Measurements from ENCODE around the gene CPT1C. TPM values are rescaled to one million over a fixed set of nuclear protein-coding genes. Genes with fewer than 3 reads are reported as not detected.

The CPT1C gene
- total RNA-seq, 1 experiment from 2014 or later = 2.0 TPM

- no peak overlapping the region for H3K4me3 ChIP-seq (ENCODE audit: low read depth, low read length)
- H3K9me3 ChIP-seq = peaks cover 8% of the 10 kb centered on the region
- no peaks in the 10 kb centered on the region for H3K9me3 Mint-ChIP-seq (ENCODE audit: unreplicated experiment)
- peaks cover 20% of the 10 kb centered on the region for H3K36me3 ChIP-seq (ENCODE audit: control insufficient read depth, insufficient read depth, low read length)
- peaks cover 95% of the 10 kb centered on the region for H3K36me3 Mint-ChIP-seq (ENCODE audit: insufficient read depth, unreplicated experiment)
- no TSS peak for BruUV-seq (replicated peaks)
- H3K4me3 Mint-ChIP-seq (ENCODE audit: unreplicated experiment) = no peak overlapping the region
- intact Hi-C loops (cut with micrococcal nuclease; ENCODE audit: unreplicated experiment) = no loop called here
- no peaks in the 10 kb centered on the region for H3K27me3 Mint-ChIP-seq (ENCODE audit: insufficient read depth, unreplicated experiment)
- no peak overlapping the region for H3K27ac Mint-ChIP-seq (ENCODE audit: unreplicated experiment)
- no peak for TF ChIP-seq CTCF (IDR thresholded peaks at IDR 0.05; ENCODE audit: insufficient read depth in 1 of 2, low read depth in 1 of 2, low read length in 1 of 2, severe bottlenecking in 1 of 2, unreplicated experiment in 1 of 2)
- H3K4me1 ChIP-seq = peaks cover 7% of the 10 kb centered on the region; the same call in 1 of the 2 replicates
- CTCF ChIA-PET = no interaction called here
- H3K4me1 Mint-ChIP-seq (ENCODE audit: low read depth, unreplicated experiment) = peaks cover 6% of the 10 kb centered on the region
- no peak for DNase-seq
- POLR2A ChIA-PET = interaction anchor here (1.0 kb wide), 1 partner anchor 18 kb away, joined by 6 read pairs; the partner anchor contains the start of gene SCAF1
- H3K27me3 ChIP-seq (replicated peaks; ENCODE audit: control insufficient read depth, insufficient read depth, low read length) = no peaks in the 10 kb centered on the region
These were observed 30.5 kb upstream of the CPT1C start for GRCh38 chr19:49660338-49660961.

GRCh38 chr19:49662011-49662410 is 28.9 kb upstream of the CPT1C start:
- Mint-ChIP-seq H3K27me3 (ENCODE audit: insufficient read depth, unreplicated experiment) (no peaks in the 10 kb centered on the region), H3K9me3 (ENCODE audit: unreplicated experiment) (no peaks in the 10 kb centered on the region), H3K4me3 (ENCODE audit: unreplicated experiment) (no peak overlapping the region), H3K36me3 (ENCODE audit: insufficient read depth, unreplicated experiment) (peaks cover 88% of the 10 kb centered on the region), H3K27ac (ENCODE audit: unreplicated experiment) (no peak overlapping the region), H3K4me1 (ENCODE audit: low read depth, unreplicated experiment) (peaks cover 14% of the 10 kb centered on the region)
- Histone ChIP-seq H3K9me3 (peaks cover 8% of the 10 kb centered on the region), H3K27me3 (replicated peaks; ENCODE audit: control insufficient read depth, insufficient read depth, low read length) (no peaks in the 10 kb centered on the region), H3K36me3 (ENCODE audit: control insufficient read depth, insufficient read depth, low read length) (peaks cover 20% of the 10 kb centered on the region), H3K4me3 (ENCODE audit: low read depth, low read length) (no peak overlapping the region), H3K4me1 (peaks cover 13% of the 10 kb centered on the region; the same call in 1 of the 2 replicates)
- ChIA-PET POLR2A (interaction anchor here (0.6 to 1.0 kb wide), 2 partner anchors 22 to 1328 kb away, joined by 3 read pairs; partner anchors contain the start of gene RRAS), CTCF (no interaction called here)
- no TSS peak for BruUV-seq (replicated peaks)
- no peak for DNase-seq
- TF ChIP-seq CTCF (IDR thresholded peaks at IDR 0.05; ENCODE audit: insufficient read depth in 1 of 2, low read depth in 1 of 2, low read length in 1 of 2, severe bottlenecking in 1 of 2, unreplicated experiment in 1 of 2) = no peak
- intact Hi-C loops (cut with micrococcal nuclease; ENCODE audit: unreplicated experiment) = no loop called here

GRCh38 chr19:49663224-49663623 is 27.7 kb upstream of the CPT1C start:
- POLR2A ChIA-PET = no interaction called here
- peak overlapping the region; percentile 35 for H3K27ac Mint-ChIP-seq (ENCODE audit: unreplicated experiment)

More at GRCh38 chr19:49663224-49663623, 27.7 kb upstream of the CPT1C start:
- intact Hi-C loops (cut with micrococcal nuclease; ENCODE audit: unreplicated experiment) = no loop called here
- H3K36me3 ChIP-seq (ENCODE audit: control insufficient read depth, insufficient read depth, low read length) = peaks cover 18% of the 10 kb centered on the region
- peaks cover 83% of the 10 kb centered on the region for H3K36me3 Mint-ChIP-seq (ENCODE audit: insufficient read depth, unreplicated experiment)
- no peaks in the 10 kb centered on the region for H3K27me3 ChIP-seq (replicated peaks; ENCODE audit: control insufficient read depth, insufficient read depth, low read length)
- CTCF ChIA-PET = interaction anchor here (0.6 to 1.5 kb wide), 2 partner anchors 18 to 59 kb away, joined by 4 to 7 read pairs; no protein-coding TSS in a partner anchor
- no peak for TF ChIP-seq CTCF (IDR thresholded peaks at IDR 0.05; ENCODE audit: insufficient read depth in 1 of 2, low read depth in 1 of 2, low read length in 1 of 2, severe bottlenecking in 1 of 2, unreplicated experiment in 1 of 2)
- peaks cover 8% of the 10 kb centered on the region for H3K9me3 ChIP-seq
- H3K4me3 Mint-ChIP-seq (ENCODE audit: unreplicated experiment) = no peak overlapping the region
- no peak for DNase-seq
- H3K4me3 ChIP-seq (ENCODE audit: low read depth, low read length) = no peak overlapping the region
- no peaks in the 10 kb centered on the region for H3K9me3 Mint-ChIP-seq (ENCODE audit: unreplicated experiment)
- no TSS peak for BruUV-seq (replicated peaks)
- H3K4me1 ChIP-seq = peaks cover 13% of the 10 kb centered on the region; the same call in 1 of the 2 replicates
- H3K27me3 Mint-ChIP-seq (ENCODE audit: insufficient read depth, unreplicated experiment) = no peaks in the 10 kb centered on the region
- peaks cover 18% of the 10 kb centered on the region for H3K4me1 Mint-ChIP-seq (ENCODE audit: low read depth, unreplicated experiment)
